D721Med (cell line): Measurements from ENCODE around the gene IFNLR1.

ENCODE experiments used
- DNase-seq: peaks from one replicate; pipeline ENCODE4 v3.0.0; 2011; ENCODE audit warnings: low spot score; ENCODE audit not compliant: insufficient read length
- FAIRE-seq: peaks from 2 replicates; lab custom pipeline; 2011; peaks lifted over from hg19 to GRCh38; lab: Jason Lieb, UNC
- TF ChIP-seq, protein P1 (sequence below): IDR thresholded peaks from 2 replicates; pipeline ENCODE4 v1.5.1; 2012; ENCODE audit warnings: mild to moderate bottlenecking, control low read depth; ENCODE audit not compliant: insufficient read depth; ENCODE audit errors: missing control alignments

Gene IFNLR1

DNA sequence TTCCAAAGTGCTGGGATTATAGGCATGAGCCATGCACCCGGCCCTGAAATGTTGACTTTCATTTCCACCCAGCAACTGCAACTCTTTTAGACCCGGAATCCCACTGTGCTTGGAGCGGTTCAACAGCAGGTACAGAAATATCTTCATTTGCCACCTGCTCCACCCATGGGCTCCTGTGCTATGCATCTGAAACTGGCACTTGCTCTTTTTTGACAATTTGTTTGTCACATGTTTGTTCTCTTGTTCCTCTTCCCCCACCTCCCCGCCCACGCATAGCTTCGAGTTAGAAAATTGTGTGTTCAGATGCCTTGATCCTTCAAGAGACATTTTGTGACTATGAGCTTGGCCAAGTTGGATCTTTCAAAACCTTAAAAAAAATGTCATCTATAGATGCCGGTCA lies 2.4 kb upstream of the IFNLR1 start:
- FAIRE-seq: no peak
- DNase-seq: no peak
- TF ChIP-seq, protein P1, sequence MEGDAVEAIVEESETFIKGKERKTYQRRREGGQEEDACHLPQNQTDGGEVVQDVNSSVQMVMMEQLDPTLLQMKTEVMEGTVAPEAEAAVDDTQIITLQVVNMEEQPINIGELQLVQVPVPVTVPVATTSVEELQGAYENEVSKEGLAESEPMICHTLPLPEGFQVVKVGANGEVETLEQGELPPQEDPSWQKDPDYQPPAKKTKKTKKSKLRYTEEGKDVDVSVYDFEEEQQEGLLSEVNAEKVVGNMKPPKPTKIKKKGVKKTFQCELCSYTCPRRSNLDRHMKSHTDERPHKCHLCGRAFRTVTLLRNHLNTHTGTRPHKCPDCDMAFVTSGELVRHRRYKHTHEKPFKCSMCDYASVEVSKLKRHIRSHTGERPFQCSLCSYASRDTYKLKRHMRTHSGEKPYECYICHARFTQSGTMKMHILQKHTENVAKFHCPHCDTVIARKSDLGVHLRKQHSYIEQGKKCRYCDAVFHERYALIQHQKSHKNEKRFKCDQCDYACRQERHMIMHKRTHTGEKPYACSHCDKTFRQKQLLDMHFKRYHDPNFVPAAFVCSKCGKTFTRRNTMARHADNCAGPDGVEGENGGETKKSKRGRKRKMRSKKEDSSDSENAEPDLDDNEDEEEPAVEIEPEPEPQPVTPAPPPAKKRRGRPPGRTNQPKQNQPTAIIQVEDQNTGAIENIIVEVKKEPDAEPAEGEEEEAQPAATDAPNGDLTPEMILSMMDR: no peak

DNA sequence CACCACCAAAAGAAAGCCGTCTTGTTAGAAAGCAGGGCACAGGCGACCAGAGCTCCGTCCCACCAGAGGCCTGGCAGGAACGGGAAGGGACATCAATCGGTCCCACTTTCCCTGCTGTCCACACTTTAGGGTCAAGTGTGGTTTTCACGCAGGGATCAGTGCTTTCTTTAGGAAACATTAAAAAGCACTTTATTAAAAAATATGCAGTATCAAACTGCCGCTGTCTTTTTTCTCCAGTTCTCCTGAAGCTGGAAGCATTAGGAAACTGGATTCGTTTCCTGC lies 437 bp downstream of the IFNLR1 start:
- TF ChIP-seq, protein P1: no peak
- FAIRE-seq: no peak
- DNase-seq: no peak

DNA sequence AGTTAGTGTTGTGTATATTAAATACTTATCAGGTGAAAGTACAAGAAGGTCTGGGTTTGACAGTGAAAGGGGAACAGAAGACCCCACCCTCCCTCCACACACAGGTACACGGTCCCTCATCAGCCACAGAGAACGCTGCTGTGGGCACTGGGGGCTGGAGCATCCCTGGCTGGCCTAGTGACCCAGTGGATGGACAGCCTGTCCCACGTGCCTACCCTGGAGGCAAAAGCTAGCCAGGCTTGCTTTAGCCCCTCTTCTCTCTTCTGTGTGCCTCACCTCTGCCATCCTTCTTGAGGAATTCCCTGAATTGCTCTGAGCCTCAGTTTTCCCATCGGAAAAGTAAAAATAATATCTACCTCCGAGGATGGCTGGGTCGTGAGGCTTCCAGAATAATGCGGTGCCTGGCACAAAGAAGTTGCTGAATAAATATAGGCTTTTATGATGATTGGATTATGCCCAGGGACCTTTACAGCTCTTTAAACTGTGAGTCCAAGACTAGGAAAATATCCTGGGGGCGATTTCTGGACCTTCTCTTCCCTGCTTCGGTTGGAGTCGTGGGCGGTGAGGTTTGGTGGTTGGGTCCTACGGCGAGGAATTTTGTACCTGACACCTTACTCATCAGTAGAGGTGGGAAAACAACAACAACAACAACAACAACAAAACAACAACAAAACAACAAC lies 918 bp downstream of the IFNLR1 start:
- no peak for DNase-seq
- no peak for FAIRE-seq
- TF ChIP-seq, protein P1: no peak

DNA sequence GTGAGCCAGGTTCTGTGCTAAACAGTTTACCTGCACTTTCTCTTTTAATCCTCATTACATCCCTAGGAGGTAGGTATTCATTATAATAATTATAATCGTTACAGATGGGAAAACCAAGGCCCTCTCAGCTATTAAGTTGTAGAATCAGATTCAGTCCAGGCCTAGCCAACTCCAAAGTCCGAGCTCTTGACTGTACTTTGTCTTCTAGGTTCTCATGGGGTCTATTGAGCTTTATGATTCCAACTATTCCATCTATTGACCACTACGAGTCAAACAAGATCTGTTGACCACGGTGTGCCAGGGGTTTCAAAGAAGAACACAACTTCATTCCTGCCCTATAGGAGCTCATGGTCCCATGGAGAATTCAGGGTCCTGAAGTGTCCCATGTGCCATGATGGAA lies 2.0 kb downstream of the IFNLR1 start:
- TF ChIP-seq, protein P1: no peak
- DNase-seq (no peak), FAIRE-seq (no peak)

DNA sequence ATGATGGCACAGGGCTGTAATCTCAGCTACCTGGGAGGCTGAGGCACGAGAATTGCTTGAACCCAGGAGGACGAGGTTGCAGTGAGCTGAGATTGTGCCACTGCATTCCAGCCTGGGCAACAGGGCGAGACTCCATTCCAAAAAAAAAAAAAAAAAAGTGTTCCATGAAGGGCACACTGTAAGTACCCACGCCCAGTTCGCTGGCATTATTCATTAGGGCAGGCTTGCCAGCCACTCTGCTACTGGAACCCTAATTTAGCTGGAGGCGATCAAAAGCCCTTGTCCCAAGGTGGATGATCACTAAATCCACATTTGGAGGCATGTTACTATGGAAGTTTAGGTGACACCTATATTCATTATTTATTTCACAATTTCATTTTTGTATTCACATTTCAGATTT lies 5.0 kb downstream of the IFNLR1 start:
- FAIRE-seq (no peak), DNase-seq (no peak)
- TF ChIP-seq, protein P1: no peak

DNA sequence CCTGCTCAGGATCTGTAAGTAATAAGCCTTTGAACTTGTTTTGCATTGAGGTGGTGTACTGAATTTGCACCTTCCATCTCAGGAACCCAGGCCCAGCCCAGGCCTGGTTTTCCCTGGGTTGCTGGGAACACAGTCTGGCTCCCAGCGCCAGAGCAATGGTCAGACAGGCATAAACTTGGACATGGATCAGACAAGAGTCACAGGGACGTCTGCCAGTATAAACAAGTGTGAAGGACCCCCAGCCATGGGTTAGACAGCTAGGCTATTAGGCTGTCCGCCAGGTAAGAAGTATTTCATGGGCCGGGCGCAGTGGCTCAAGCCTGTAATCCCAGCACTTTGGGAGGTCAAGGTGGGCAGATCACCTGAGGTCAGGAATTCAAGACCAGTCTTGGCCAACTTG lies 5.5 kb downstream of the IFNLR1 start:
- DNase-seq: no peak
- TF ChIP-seq, protein P1: no peak
- FAIRE-seq: no peak

DNA sequence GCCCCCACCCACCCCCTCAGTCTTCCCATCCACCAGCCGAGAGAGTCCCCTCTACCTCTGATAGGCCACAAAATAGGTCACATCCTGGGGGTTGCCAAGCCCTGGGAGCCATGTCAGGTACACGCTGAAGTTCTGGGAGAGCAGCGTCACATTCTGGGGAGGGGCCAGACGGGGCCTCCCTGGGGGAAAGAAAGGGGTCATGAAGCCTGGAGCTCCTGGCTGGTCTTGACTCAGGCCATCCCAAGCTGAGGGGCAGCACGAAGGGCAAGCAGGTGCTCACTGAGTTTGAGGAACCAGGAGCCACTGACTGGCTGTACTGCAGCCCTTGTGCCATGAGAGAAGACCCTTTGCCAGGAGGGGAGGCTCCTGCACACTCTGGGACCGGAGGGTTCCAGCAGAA lies 6.4 kb downstream of the IFNLR1 start:
- FAIRE-seq: no peak
- DNase-seq: no peak
- TF ChIP-seq, protein P1: no peak
